Femur (tissue), 1 donor: Measurements from ENCODE around the gene CES2.
"Not testable (repeated sequence)": the region's sequence is repeated elsewhere in the genome, so short reads cannot be mapped to it uniquely, and the experiment has no call there.

ENCODE experiments used
- DNase-seq: peaks from one replicate; pipeline ENCODE4 v3.0.0-alpha.2; 2017

The CES2 gene, protein sequence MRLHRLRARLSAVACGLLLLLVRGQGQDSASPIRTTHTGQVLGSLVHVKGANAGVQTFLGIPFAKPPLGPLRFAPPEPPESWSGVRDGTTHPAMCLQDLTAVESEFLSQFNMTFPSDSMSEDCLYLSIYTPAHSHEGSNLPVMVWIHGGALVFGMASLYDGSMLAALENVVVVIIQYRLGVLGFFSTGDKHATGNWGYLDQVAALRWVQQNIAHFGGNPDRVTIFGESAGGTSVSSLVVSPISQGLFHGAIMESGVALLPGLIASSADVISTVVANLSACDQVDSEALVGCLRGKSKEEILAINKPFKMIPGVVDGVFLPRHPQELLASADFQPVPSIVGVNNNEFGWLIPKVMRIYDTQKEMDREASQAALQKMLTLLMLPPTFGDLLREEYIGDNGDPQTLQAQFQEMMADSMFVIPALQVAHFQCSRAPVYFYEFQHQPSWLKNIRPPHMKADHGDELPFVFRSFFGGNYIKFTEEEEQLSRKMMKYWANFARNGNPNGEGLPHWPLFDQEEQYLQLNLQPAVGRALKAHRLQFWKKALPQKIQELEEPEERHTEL

DNA sequence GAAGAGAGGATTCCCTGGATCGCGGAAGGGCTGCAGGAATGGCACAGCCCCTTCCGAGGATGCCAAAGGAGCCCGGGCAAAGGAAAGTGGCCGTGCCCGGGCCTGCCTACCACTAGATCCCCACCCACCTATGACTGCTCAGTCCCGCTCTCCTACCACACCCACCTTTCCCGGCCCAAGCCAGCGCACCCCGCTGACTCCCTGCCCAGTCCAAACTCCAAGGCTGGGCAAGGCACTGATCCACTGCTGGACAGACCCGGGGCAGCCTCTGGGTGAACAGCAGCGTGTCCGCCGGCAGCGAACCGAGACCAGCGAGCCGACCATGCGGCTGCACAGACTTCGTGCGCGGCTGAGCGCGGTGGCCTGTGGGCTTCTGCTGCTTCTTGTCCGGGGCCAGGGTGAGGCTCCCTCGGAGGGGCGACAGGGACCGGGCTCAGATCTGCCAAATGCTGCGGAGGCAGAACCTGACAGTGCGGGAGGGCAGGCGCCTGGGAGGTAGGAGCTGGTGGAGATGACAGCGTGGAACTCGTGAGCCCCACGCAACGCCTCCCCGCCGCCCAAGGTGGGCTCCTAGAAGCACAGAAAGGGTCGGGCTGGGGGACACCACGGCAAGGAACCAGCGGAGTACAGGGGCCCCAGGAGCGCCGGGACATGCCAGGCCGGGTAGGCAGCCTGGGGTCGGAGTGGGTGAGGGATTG, at the start of gene CES2:
CES2 (plus strand) TSS at position 203 of the 698 bp plus-strand sequence; CDS start at position 323, 120 bp downstream.
- DNase-seq: peak; percentile 48

DNA sequence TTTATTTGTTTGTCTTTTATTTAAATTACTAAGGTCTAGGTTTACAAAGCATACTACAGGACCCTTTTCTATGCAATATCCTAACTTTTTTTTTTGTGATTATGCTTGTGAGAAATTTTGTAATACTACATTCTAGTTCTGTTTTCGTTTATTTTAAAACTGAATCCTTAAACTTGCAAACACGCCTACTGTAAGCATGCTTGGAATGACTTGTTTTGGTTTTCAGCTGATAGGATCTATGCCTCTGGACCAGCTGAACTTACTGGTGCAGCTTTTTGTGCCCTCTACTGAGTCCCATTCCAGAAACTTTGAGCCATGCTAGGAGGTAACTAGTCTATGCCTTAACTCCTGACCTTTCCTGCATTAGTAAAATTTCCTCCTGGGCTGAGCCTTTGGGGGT, 49.0 kb upstream of the CES2 start:
- no peak for DNase-seq

DNA sequence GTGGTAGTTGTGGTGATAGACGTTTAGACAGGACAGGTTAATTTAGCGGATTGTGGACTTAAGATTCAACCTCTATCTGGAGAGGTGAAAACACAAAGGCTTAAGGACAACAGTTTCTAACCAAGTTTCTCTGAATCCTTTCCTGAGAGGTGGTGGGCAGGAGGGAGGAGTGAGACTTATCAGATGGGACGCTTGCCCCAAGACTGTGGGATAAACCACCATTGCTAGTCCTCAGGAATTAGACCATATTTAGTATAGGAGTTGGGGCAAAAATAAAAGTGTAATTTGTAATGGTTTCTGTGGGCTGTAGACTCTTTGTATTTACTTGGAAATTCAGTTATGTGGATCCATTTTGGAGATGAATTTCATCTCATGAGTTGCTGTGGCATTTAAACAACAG, 48.4 kb upstream of the CES2 start:
- no peak for DNase-seq

DNA sequence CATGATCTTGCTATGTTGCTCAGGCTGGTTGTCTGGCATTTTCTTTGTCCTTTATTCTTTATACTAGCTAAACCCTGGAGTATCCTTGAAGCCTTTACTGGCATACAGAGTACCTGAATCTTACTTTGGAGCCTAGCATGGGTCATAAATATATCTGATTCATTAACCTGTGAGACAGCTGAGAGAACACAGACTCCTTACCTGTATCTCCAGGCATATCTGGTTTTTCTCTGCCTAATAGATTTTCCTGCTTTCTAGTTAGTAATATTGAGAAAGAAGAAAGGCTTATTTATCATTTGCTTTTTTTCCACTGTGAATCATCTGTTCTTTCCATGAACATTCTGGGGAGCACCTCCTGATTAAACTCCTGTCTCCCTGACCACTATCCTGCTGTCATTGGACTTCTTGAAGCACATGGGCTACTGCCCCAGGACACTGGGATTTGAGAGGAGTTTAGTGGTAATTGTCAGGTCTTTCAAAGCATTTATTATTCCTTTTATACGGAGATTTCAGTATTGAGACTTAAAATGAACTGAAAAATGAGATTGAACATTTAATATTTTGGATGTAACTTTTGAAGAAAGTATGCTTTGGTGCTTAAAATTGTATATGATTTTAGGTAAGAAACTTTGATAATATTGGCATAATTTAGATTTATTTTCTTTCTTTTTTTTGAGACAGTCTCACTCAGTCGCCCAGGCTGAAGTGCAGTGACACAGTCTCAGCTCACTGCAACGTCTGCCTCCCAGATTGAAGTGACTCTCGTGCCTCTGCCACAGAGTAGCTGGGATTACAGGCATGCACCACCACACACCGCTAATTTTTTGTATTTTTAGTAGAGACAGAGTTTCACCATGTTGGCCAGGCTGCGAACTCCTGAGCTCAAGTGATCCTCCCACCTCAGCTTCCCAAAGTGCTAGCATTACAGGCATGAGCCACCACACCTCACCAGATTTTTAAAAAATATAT, 46.4 kb upstream of the CES2 start:
- no peak for DNase-seq

DNA sequence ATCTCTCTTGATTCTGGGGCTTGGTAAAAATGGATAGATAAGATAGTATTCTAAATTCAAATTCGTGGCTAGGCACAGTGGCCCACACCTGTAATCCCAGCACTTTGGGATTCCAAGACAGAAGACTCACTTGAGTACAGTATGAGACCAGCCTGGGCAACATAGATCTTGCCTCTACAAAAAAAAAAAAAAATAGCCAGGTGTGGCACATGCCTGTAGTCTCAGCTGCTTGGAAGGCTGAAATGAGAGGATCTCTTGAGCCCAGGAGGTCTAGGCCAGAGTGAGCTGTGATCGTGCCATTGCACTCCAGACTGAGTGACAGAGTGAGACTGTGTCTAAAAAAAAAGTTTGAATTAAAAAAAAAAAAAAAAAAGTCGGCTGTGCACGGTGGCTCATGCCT, 45.7 kb upstream of the CES2 start:
- no peak for DNase-seq

DNA sequence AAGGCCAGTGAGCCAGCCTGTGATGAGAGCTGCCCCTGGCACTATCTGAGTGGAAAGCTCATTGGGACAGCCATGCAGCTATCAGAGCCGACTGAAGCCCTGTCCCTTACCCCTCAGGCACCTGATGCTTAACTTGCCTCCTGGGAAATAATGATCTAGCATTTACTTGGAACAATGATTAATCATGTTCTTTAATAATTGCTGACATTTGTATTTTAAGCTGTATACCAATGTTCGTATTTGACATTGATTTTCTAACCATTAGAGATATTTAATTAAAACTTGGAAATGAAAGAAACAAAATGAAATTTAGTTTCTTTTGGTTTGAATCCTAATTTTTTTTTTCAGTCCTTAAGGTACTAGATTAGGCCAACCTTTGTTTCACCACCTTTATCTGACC, 44.5 kb upstream of the CES2 start:
- DNase-seq: no peak

DNA sequence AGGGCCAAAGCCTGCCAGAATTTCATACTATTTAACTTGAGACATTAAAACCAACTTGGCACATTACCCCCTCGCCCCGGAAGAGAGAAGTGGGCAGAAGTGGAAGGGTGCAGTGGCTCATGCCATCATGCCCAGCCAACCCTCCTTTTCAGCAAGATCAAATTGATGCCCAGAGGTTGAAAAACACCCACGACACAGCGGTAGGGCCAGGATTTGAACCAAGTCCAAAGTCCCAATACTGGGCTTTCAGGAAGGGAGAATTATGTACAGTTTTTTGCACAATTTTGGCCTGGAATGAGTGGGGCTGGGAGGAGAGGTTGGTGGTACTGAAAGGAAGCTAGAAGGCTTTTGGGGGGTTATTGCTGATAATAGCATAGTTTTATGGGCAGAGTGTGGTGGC, 44.0 kb upstream of the CES2 start:
- no peak for DNase-seq

DNA sequence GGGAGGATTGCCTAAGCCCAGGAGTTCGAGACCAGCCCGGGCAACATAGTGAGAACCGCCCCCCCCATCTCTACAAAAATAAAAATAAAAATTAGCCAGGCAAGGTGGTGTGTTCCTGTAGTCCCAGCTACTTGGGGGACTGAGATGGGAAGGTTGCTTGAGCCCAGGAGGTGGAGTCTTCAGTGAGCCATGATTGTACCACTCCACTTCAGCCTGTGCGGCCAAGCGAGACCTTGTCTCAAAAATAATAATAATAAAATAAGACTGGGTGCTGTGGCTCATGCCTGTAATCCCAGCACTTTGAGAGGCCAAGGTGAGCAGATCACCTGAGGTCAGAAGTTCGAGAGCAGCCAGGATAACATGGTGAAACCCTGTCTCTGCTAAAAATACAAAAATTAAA, 43.5 kb upstream of the CES2 start:
- DNase-seq: no peak

DNA sequence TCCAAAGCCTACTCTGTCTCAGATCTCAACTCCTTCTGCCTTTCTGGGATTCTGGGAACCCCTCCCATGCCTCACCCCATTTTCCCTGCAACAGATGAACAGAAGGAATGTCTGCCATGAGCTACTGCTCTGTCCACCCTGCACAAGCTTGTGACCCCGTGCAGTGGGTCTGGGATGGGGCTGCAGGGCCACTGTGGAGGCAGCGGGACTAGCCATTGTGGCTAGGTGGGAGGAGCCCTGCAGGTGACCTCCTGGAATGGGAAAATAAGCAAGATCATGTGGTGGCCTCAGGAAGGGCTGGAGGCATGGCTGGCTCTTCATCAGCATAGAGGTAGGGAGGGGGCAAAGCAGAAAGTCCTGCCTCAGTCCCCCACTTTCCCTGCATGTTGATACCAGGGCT, 41.3 kb upstream of the CES2 start:
- DNase-seq: no peak

DNA sequence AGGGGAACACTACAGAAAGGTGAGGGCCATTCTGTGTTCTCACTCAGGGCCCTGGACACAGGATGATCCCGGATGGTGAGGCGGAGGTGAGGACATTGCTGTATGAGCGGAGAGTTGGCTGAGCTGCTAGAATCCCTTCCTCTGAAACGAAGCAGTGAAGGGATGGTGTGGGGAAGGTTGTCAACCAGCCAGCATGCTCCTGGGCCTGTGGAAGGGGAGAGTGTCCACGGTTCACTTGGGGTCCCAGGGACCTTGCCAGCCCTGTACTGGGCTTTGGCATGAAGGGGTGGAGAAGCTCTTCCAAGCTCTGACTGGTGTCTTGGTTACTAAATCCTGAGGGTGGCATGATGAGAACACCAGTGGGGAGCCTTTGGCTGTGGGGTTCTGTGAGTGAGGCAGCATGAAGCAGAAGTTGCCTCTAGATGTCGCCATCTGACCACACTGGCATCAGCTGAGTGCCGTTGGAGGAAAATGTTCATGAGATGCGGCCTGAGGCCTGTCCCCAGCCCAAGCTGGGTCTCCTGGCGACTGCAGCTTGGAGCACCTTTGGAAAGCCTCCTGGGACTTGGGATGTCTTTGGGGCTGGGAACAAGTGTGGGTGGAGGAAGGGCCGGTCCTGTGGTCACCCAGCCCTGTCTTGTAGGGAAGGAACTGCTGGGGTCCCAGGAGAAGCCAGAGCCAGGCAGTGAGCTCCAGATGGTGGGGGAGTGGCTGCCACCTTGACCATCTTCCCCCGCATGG, 40.2 kb upstream of the CES2 start:
- DNase-seq: peak; percentile 77

DNA sequence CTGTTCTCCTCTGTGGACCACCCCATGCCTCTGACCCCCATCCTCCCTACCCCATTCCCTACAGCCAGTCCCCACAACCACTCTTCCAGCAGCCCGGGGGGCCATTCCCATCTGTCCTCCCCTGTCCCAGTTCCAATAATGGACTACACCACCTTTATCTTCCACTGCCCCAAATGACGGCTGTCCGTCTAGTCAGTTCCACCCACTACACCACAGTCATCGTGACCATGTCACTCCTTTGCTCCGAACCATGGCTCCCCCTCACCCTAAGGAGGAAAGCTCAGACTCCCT, 39.7 kb upstream of the CES2 start:
- no peak for DNase-seq

DNA sequence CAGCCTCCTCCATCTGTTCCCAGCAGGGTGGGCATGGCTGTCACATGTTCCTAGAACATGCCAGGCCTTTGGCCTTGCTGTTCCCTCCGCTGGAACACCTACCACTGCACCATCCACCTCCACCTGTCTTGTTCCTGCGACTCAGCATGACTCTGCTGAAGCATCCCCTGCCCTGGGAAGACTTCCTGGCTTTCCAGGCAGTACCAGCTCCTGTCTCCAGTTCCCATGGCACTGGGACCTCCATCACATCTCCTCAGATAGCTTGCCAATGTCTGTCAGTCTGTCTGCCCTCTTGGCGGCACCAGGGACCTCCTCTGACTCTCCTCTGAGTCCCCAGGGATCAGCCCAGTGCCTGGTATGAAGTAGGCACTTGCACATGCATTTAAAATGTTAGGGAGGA, 39.3 kb upstream of the CES2 start:
- DNase-seq: no peak

DNA sequence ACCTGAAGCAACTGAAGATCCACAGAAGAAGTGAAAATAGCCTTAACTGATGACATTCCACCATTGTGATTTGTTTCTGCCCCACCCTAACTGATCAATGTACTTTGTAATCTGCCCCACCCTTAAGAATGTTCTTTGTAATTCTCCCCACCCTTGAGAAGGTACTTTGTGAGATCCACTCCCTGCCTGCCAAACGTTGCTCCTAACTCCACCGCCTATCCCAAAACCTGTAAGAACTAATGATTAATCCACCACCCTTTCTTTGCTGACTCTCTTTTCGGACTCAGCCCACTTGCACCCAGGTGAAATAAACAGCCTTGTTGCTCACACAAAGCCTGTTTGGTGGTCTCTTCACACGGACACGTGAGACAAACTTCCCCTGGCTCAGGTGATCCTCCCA, 38.6 kb upstream of the CES2 start:
- not testable (repeated sequence) for DNase-seq

DNA sequence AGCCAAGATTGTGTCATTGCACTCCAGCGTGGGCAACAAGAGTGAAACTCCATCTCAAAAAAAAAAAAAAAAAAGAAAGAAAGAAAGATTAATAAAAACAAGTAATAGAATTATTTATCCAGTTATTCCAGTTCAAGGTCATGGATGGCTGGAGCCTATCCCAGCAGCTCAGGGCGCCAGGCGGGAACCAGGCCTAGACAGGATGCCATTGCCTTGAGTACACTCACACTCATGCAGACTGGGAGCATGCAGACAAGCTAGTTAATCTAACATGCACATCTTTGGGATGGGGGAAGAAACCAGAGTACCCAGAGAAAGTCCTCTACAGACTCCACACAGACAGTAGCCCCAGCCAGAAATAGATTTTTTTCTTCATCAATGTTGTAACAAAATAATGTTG, 37.1 kb upstream of the CES2 start:
- no peak for DNase-seq

DNA sequence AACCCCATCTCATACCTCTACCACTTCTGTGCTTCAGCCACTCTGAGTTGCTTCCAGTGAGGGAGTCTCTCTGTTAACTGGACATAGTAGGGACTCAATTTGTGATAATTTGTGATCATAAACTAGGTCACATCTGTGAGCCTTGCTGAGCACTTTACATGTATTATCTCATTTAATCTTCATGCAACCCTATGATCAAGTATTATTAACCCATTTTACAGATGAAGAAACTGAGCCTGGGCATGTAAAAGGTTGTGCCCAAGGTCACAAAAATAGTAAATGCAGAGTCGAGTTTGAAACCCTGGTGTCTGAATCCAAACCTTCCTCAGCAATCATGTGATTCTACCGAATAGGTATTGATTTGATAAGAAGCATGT, 36.4 kb upstream of the CES2 start:
- DNase-seq: no peak

DNA sequence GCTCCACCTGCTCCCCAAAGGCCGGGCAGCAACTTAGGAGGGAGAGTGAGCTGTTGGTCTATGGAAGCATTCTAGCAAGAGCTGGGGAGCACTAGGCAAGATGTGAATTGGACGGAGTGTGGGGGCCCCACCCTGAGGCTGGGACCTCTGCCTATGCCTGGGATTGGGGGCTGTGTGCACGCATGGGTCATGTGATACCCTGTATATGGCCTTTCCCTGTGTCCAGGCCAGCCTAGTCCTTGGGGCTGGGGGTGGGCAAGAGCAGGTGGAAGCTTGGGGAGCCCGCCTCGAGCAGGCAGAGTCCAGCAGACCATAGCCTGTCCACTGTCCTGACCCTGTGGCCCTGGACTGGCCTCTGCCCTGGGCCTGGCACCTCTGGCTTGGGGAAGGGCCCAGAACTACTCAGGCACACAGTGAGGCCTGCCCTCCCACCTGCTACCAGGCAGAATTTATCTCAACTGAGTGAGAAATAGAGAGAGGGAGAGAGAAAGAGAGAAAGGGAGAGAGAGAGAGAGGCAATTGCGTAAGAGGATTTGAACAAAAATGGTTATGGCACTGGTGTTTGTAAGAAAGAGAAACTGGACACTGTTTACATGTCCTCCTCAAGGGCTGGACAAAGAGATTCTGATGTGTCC, 35.9 kb upstream of the CES2 start:
- no peak for DNase-seq

DNA sequence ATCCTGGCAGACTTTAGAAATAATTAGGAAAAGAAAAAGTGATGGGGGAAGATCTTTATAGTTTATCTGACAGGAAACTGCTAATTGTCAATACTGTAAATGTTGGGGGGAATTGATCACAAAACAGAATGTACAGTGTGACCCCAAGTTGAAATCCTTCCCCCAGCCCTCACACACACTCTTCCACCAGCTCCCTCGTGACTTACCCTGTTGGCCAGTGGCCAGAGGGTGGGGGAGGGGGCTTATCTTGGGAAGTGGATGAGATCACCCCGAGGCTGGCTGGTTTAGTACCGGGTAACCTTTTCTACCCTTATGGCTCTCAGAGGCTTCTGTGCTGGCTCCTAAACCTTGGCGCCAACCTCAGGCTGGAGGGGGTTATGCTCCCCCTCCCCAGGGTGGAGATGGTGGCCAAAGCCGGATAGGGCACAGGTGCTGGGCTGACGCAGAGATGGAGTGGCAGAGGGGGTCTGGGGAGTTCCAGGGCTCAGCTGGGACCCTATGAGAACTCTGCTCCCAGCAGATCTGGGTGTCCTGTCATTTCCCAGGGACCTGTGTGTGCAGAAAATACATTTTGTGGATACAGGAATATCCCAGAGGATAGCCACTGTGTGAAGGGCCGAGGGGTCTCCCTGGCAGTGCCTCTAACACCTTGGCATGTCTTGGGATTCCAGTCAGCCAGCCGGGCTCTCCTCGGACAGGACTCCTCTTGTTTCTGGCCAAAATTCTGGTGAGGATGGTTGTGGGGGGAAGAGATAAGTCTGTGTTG, 35.2 kb upstream of the CES2 start:
- no peak for DNase-seq

DNA sequence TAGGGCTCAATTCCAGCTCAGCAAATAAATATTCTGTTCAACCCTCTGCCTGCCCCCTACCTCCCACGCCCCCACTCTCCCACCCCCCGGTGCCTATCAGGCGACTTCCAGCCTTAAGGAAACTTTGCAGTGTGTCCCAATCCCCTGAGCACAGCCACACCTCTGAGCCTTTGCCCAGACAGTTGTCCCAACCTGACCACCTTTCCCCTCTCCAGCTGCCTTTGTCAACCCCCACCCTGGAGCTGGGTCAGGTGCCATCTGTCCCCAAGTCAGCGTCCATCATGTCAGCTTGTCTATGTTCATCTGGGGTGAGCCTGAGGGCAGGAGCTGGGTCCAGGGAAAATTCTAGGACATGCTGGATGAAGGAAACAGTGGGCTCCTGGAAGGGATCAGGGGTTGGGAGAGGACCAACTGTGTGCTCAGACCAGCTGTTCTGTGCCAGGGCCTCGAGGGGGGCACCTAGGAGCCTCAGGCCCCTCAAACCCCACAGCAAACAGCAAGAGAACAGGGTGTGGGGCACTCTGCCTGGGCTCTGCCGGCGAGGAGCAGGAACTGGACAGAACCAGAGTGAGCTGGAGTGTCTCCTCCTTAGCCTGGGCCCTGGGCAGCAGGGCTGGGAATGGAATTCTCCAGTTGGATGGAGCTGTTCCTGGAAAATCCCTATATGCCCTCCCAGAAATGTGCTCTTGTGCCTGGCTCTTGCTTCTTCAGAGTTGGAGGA, 34.4 kb upstream of the CES2 start:
- peak; percentile 51 for DNase-seq

DNA sequence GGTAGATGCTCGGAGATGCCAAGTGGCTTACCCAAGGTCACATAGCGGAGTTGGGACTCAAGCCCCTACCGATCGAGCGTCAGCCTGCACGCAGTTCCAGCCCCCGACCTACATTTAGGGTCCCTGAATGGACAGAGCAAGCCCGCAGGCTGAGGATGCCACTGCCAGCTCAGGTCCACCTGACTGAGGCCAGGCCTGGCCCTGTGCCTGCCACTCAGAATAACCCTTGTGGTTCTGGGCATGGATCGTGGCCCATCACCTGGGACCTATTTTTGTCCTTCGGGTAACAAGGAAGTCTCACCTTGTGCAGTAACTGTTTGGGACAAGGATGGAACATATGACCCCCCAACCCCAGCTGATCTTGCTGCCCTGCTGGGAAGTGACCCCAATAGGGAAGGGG, 33.7 kb upstream of the CES2 start:
- DNase-seq: peak; percentile 17
